ENCODE measurements around the gene RAB39A.

RAB39A gene

DNA sequence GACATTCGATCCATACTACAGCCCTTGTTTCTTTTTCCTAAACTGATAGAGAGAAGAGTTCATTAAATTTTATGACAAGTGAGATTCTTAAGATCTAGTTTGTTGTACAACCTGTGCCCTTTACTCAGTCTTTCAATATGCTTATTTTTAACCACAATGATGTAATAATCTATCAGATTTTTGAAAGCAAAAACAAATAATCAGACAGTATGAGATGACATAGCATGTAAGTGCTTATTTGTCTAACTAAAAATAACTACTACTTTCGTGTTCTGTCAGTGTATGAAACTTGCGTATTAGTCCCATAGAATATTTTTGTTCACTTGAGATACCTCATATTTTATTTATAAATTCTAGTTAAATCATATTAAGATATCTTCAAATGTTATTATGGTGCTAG is 33.2 kb downstream of the RAB39A start:
- DNase-seq (ENCODE audit: low read depth in 2 of 2): no peak

GRCh38 chr11:107962181-107962580 is 33.9 kb downstream of the RAB39A start:
- DNase-seq (ENCODE audit: low read depth in 2 of 2): no peak

DNA sequence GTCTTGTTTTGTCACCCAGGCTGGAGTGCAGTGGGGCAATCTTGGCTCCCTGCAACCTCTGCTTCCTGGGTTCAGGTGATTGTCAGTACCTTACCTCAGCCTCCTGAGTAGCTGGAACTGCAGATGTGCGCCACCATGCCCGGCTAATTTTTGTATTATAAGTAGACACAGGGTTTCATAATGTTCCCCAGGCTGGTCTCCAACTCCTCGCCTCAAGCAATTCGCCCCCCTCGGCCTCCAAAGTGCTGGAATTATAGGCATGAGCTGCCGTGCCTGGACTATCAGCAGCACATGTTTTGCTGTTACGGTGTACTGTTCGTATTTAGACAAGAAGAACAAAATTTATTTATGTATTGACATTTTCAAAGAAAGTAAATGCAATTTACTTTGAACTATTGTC is 34.8 kb downstream of the RAB39A start:
- DNase-seq (ENCODE audit: low read depth in 2 of 2): no peak

GRCh38 chr11:107969219-107969618 is 41.0 kb downstream of the RAB39A start:
- no peak for DNase-seq (ENCODE audit: low read depth in 2 of 2)

DNA sequence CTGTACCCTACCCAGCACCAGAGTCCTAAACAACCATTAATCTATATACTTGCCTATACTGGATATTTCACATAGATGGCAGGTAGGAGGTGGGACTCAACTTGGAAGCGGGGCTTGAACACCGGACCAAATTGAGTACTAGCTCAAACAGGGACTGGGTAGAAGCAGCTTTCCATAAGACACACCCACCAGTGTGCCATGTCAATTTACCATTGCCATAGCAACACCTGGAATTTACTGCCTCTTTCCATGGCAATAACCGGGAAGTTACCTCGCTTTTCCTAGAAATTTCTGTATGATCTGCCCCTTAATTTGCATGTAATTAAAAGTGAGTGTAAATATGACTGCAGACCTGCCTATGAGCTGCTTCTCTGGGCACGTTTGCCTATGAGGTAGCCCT is 41.8 kb downstream of the RAB39A start:
- DNase-seq (ENCODE audit: low read depth in 2 of 2): no peak

- no peak for DNase-seq (ENCODE audit: low read depth in 2 of 2)
Measured at GRCh38 chr11:107973641-107974040, 45.4 kb downstream of the RAB39A start.

GRCh38 chr11:107988397-107989158 is 60.3 kb downstream of the RAB39A start:
- no peak for DNase-seq (ENCODE audit: low read depth in 2 of 2)

- no peak for DNase-seq (ENCODE audit: low read depth in 2 of 2)
Measured at GRCh38 chr11:107991868-107992414, 63.7 kb downstream of the RAB39A start.

GRCh38 chr11:107996006-107996776 is 67.9 kb downstream of the RAB39A start:
- DNase-seq (ENCODE audit: low read depth in 2 of 2): no peak

- no peak for DNase-seq (ENCODE audit: low read depth in 2 of 2)
Measured at GRCh38 chr11:107998761-107999160, 70.5 kb downstream of the RAB39A start.

DNA sequence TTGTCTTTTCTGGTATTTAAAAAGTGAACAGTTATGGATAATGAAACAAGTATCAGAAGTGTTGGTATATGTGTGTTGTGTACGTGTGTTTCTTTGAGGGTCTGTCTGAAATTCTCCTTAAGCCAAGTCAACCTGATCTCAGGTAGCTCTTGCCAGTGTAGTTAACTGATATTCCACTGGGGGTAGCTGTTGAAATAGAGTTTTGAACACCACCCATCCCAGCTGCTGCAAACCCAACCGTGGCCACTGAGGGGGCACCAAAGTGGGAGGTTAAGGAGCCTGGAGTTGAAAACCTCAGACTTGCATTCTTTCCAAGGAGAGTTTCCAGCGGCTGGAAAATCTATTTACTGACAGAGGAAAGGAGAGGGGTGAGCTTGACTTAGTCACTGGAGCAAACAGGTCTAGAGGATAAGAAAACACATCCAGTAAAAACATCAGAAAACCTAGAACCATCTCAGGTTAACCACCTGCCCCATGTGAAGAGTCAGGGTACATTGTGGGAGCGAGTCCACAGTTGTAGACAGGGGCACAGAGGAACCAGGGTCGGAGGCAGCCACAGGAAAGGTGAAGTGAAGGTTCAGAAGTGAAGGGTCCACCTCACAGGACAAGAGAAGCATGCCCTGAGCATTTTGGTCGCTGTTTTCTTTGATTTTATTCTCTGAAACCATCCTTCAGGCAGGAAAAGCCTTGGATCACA is 71.7 kb downstream of the RAB39A start:
- DNase-seq (ENCODE audit: low read depth in 2 of 2): peak in 1 of 2 donors; percentile 9

- DNase-seq (ENCODE audit: low read depth in 2 of 2): no peak
Measured at GRCh38 chr11:108002476-108002875, 74.2 kb downstream of the RAB39A start.

GRCh38 chr11:108003623-108004022 is 75.4 kb downstream of the RAB39A start:
- no peak for DNase-seq (ENCODE audit: low read depth in 2 of 2)

GRCh38 chr11:108007819-108008218 is 79.6 kb downstream of the RAB39A start:
- DNase-seq (ENCODE audit: low read depth in 2 of 2): no peak

DNA sequence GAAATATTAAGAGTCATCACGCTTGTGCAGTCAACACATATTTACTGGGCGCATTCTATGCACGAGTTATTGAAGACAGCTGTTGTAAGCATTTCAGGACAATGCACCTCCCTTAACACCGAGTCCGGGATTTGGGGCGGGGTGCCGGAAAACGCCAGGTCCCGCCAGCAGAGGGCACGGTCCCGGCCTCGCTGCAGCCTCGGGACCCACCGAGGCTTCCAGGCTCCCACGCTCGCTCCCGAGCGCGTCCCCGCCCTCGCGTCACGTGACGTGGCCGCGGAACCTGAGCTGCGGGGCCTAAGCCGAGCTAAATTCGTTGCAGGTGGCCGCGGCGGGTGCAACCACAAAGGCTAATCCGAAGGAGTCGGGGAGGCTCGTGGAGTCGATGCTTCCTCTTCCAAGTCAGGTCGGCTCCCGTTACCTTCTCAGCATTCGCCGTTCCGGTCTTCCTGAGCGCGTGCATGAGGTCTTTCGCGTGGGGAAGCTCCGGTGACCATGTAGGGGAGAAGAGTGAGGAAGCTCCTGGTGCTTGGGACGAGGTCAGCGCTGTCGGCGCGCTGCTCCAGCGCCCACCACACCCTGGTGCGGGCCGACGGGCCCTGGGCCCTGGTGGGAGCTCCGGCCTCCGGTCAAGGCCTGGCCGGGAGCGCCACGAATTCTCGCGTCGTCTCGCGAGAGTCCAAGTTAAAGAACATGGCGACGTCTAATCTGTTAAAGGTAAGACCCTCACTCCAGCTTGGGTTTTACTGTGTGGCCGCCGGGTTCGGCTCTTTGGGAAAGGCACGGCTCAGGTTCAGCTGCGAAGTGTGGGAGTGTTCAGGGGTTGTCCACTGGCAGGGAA is 80.6 kb downstream of the RAB39A start, which contains the start of gene CUL5:
CUL5 (plus strand) TSS at position 243 of the 841 bp plus-strand sequence; CDS start at position 694, 451 bp downstream.
- peak; percentile 85 to 88 for DNase-seq (ENCODE audit: low read depth in 2 of 2)

- DNase-seq (ENCODE audit: low read depth in 2 of 2): peak in 1 of 2 donors; percentile 3
Measured at GRCh38 chr11:108009497-108010370, 81.5 kb downstream of the RAB39A start.

DNA sequence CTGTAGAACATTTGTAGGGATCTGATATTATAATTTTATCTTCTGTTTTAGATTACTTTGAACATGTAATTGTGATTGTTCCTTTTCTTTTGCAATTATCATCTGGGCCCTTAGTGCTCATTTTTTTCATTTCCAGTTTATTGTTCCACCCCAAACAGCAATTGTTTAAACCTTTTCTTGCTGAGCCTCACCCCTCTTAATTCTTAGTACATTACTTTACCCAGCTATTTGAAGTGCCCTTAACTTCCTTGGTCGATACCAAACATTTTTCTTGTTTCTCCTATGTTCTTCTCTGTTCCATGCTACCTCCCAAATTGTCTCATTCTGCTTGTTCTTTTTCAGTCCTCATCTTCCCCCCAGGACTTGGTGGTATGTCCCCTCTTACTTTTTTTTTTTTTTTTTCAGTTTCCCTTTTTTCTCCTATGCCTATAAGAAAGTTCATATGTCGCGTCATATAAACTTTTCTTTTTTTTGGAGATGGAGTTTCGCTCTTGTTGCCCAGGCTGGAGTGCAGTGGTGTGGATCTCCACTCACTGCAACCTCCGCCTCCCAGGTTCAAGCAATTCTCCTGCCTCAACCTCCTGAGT is 84.0 kb downstream of the RAB39A start:
- no peak for DNase-seq (ENCODE audit: low read depth in 2 of 2)
